Mesenchymal stem cell (in vitro differentiated cells and primary cell): ENCODE results near the gene ROBO1.

ENCODE experiments used
- DNase-seq: peaks from one replicate; pipeline ENCODE4 v3.0.0-alpha.2; 2013
- H2AFZ ChIP-seq: one replicate; pipeline ENCODE4 v1.6.1; 2013; ENCODE audit warnings: low read depth, mild to moderate bottlenecking, control low read depth, inconsistent platforms, low read length, moderate library complexity
- H2AK5ac ChIP-seq: 2 replicates; pipeline ENCODE4 v1.6.1; 2013; ENCODE audit warnings: low read length, moderate library complexity, mild to moderate bottlenecking, inconsistent platforms; ENCODE audit not compliant: severe bottlenecking
- H2BK120ac ChIP-seq: one replicate; pipeline ENCODE4 v1.6.1; 2013; ENCODE audit warnings: low read depth, mild to moderate bottlenecking, inconsistent platforms, low read length, moderate library complexity
- H2BK12ac ChIP-seq, 2 experiments: one replicate each; pipeline ENCODE4 v1.6.1; 2013; ENCODE audit warnings: inconsistent platforms in 2 of 2, low read length in 2 of 2, mild to moderate bottlenecking in 2 of 2, moderate library complexity in 2 of 2, control low read depth in 1 of 2
- H2BK15ac ChIP-seq: one replicate; pipeline ENCODE4 v1.6.1; 2013; ENCODE audit warnings: mild to moderate bottlenecking, low read depth, inconsistent platforms; ENCODE audit not compliant: poor library complexity, severe bottlenecking
- H2BK5ac ChIP-seq: 2 replicates; pipeline ENCODE4 v1.6.1; 2013; ENCODE audit warnings: low read depth, mild to moderate bottlenecking, low read length, control low read depth, inconsistent platforms; ENCODE audit not compliant: poor library complexity, severe bottlenecking
- H3K14ac ChIP-seq, 2 experiments: one replicate each; pipeline ENCODE4 v1.6.1; 2013; ENCODE audit warnings: inconsistent platforms in 2 of 2, low read length in 2 of 2, control low read depth in 1 of 2, mild to moderate bottlenecking in 1 of 2, moderate library complexity in 1 of 2
- H3K18ac ChIP-seq, 2 experiments: one replicate each; pipeline ENCODE4 v1.6.1; 2013; ENCODE audit warnings: inconsistent platforms in 2 of 2, low read length in 2 of 2, control low read depth in 1 of 2, low read depth in 1 of 2, mild to moderate bottlenecking in 1 of 2
- H3K23ac ChIP-seq, 2 experiments: one replicate each; pipeline ENCODE4 v1.6.1; 2013; ENCODE audit warnings: inconsistent platforms in 2 of 2, low read length in 2 of 2, mild to moderate bottlenecking in 2 of 2, moderate library complexity in 2 of 2, control low read depth in 1 of 2
- H3K27ac ChIP-seq: 2 replicates; pipeline ENCODE4 v1.5.1; 2013; ENCODE audit warnings: mild to moderate bottlenecking, moderate library complexity, low read length, control low read depth, inconsistent platforms; ENCODE audit not compliant: poor library complexity, severe bottlenecking
- H3K27me3 ChIP-seq, 2 experiments: 2 replicates each; pipeline versions ENCODE4 v1.6.1 to v1.7.0; 2013; ENCODE audit warnings: low read length in 2 of 2, mild to moderate bottlenecking in 2 of 2, moderate library complexity in 2 of 2, control low read depth in 1 of 2, inconsistent platforms in 1 of 2; ENCODE audit not compliant: control insufficient read depth in 1 of 2, insufficient read depth in 1 of 2
- H3K36me3 ChIP-seq, 2 experiments: 2 replicates each; pipeline versions ENCODE4 v1.6.1 to v1.7.0; 2013; ENCODE audit warnings: low read length in 2 of 2, control low read depth in 1 of 2, inconsistent platforms in 1 of 2, low read depth in 1 of 2, mild to moderate bottlenecking in 1 of 2; ENCODE audit not compliant: insufficient read depth in 2 of 2, control insufficient read depth in 1 of 2
- H3K4ac ChIP-seq, 2 experiments: one replicate each; pipeline ENCODE4 v1.6.1; 2013; ENCODE audit warnings: inconsistent platforms in 2 of 2, low read length in 2 of 2, mild to moderate bottlenecking in 2 of 2, moderate library complexity in 2 of 2, control low read depth in 1 of 2, low read depth in 1 of 2
- H3K4me1 ChIP-seq: 2 replicates; pipeline ENCODE4 v1.6.1; 2013; ENCODE audit warnings: low read depth, low read length, control low read depth; ENCODE audit not compliant: control insufficient read depth, insufficient read depth
- H3K4me2 ChIP-seq: 2 replicates; pipeline ENCODE4 v1.6.1; 2013; ENCODE audit warnings: low read length, mild to moderate bottlenecking, inconsistent platforms; ENCODE audit not compliant: poor library complexity, severe bottlenecking
- H3K4me3 ChIP-seq, 2 experiments: 2 replicates each; pipeline versions ENCODE4 v1.5.1 to v1.7.0; 2013; ENCODE audit warnings: low read length in 2 of 2, mild to moderate bottlenecking in 2 of 2, control low read depth in 1 of 2, low read depth in 1 of 2; ENCODE audit not compliant: insufficient read depth in 1 of 2
- H3K79me1 ChIP-seq: replicated peaks from 2 replicates; pipeline ENCODE4 v1.6.1; 2013; ENCODE audit warnings: mild to moderate bottlenecking, control low read depth, low read length, inconsistent platforms; ENCODE audit not compliant: poor library complexity, severe bottlenecking
- H3K9ac ChIP-seq: 2 replicates; pipeline ENCODE4 v1.7.0; 2013; ENCODE audit warnings: mild to moderate bottlenecking, low read length, moderate library complexity
- H3K9me3 ChIP-seq: 2 replicates; pipeline ENCODE4 v1.7.0; 2013; ENCODE audit warnings: mild to moderate bottlenecking, low read length; ENCODE audit not compliant: control insufficient read depth
- H4K8ac ChIP-seq: one replicate; pipeline ENCODE4 v1.6.1; 2013; ENCODE audit warnings: inconsistent platforms, mild to moderate bottlenecking, low read length, moderate library complexity
- H4K91ac ChIP-seq: one replicate; pipeline ENCODE4 v1.6.1; 2013; ENCODE audit warnings: mild to moderate bottlenecking, low read length, inconsistent platforms
- WGBS: methylation state at CpG from one replicate; pipeline ENCODE4 v1.1.7; 2013; ENCODE audit warnings: mixed read lengths; 5-methylcytosine and 5-hydroxymethylcytosine counted together

The ROBO1 gene

DNA sequence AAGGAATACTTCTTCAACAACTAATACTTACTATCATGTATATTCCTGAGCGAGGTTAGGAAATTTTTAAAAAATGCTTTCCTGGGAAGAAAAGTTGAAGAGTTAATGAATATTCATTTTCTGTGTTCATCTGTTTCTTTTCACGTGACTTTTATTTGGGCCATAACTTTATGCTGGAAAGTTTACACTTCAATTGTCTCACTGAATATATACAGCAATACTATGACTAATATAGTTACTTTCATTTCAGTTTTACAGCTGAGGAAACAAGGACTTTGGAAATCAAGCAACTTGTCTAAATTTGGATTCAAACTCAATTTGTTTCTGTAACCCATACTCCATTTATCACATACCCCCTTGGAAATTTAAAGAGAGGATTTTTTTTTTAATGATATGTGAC is 894.2 kb downstream of the ROBO1 start:
- H3K4me2 ChIP-seq = no peak overlapping the region
- H3K14ac ChIP-seq = no peak overlapping the region
- no peak overlapping the region for H2BK15ac ChIP-seq
- WGBS = 80% methylated on average over 1 of the region's 2 CpGs
- no peak overlapping the region for H4K91ac ChIP-seq
- H3K4me1 ChIP-seq = peaks cover 5% of the 10 kb centered on the region
- no peak overlapping the region for H3K27ac ChIP-seq
- no peaks in the 10 kb centered on the region for H3K9me3 ChIP-seq
- no peak overlapping the region for H2BK120ac ChIP-seq
- DNase-seq = peak; percentile 37
- no peak overlapping the region for H4K8ac ChIP-seq
- no peak overlapping the region for H2AK5ac ChIP-seq
- no peak overlapping the region for H3K23ac ChIP-seq
- H3K18ac ChIP-seq = no peak overlapping the region
- H3K27me3 ChIP-seq = no peaks in the 10 kb centered on the region
- no peaks in the 10 kb centered on the region for H3K36me3 ChIP-seq
- peaks cover 5% of the 10 kb centered on the region for H3K79me1 ChIP-seq
- no peak overlapping the region for H2BK5ac ChIP-seq
- no peak overlapping the region for H3K4ac ChIP-seq
- peak overlapping the region; percentile 15 for H3K9ac ChIP-seq
- H2BK12ac ChIP-seq = no peak overlapping the region
- H2AFZ ChIP-seq = no peak overlapping the region
- no peak overlapping the region for H3K4me3 ChIP-seq

DNA sequence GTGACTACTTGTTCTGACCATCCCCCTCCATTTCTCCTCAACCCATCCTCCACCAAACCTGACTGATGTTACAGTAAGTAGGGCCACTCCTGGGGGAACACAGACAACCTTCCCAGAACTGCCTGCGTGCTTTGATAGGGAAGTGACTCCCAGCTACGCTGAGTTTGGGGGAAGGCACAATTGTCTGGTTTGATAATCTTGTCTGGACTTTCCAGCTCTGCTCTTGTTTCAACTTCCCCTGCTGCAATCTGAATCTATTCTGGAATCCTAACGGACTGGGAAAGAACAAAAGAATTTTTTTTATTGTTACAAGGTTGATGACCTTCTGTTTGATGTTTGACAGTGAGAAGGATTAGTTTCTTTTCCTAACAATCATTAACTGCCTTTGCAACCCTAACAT is 895.6 kb downstream of the ROBO1 start:
- Histone ChIP-seq H2AK5ac (no peak overlapping the region), H2BK120ac (no peak overlapping the region), H3K9me3 (no peaks in the 10 kb centered on the region), H2AFZ (peak overlapping the region; percentile 77), H3K36me3 (no peaks in the 10 kb centered on the region), H3K18ac (peak overlapping the region in 1 of 2 experiments; percentile 52), H3K23ac (no peak overlapping the region), H3K4me2 (no peak overlapping the region), H2BK12ac (no peak overlapping the region), H2BK15ac (no peak overlapping the region), H3K14ac (no peak overlapping the region), H3K79me1 (peaks cover 5% of the 10 kb centered on the region), H3K4me1 (peaks cover 2% of the 10 kb centered on the region), H4K8ac (no peak overlapping the region), H3K27me3 (no peaks in the 10 kb centered on the region), H3K27ac (peak overlapping the region; percentile 2), H2BK5ac (no peak overlapping the region), H3K4me3 (no peak overlapping the region), H4K91ac (no peak overlapping the region), H3K4ac (peak overlapping the region in 1 of 2 experiments; percentile 67), H3K9ac (peak overlapping the region; percentile 30)
- 46% methylated on average over 2 of the region's 3 CpGs for WGBS
- DNase-seq = peak; percentile 43

DNA sequence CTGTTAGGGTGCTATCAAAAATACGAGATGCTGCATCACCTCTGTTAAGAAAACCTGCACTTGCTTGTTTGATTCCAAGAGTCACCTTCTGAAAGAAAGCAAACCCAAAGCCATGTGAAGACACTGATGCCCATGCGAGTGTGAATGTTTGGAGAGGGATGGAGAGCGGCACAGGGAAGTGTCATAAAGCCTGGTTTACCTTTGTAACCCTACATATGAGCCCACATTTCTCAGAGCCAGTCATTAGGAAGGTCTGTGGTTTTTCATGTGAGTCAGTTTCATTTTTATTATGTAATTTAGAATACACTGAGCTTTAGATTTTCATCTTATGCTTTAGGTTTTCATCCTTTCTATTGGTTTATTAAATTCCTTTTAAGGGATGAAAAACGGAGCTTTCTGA is 896.8 kb downstream of the ROBO1 start:
- Histone ChIP-seq H2BK15ac (no peak overlapping the region), H3K27me3 (no peaks in the 10 kb centered on the region), H3K14ac (no peak overlapping the region), H3K4me3 (no peak overlapping the region), H2BK120ac (no peak overlapping the region), H3K4me2 (no peak overlapping the region), H3K23ac (no peak overlapping the region), H3K9me3 (no peaks in the 10 kb centered on the region), H4K8ac (no peak overlapping the region), H3K27ac (no peak overlapping the region), H4K91ac (no peak overlapping the region), H3K9ac (no peak overlapping the region), H2AK5ac (no peak overlapping the region), H3K36me3 (no peaks in the 10 kb centered on the region), H2AFZ (no peak overlapping the region), H3K4ac (no peak overlapping the region), H3K18ac (no peak overlapping the region), H3K79me1 (peaks cover 5% of the 10 kb centered on the region), H2BK5ac (no peak overlapping the region), H3K4me1 (peaks cover 2% of the 10 kb centered on the region), H2BK12ac (no peak overlapping the region)
- DNase-seq = no peak
- WGBS = 85% methylated on average over 4 of the region's 4 CpGs

DNA sequence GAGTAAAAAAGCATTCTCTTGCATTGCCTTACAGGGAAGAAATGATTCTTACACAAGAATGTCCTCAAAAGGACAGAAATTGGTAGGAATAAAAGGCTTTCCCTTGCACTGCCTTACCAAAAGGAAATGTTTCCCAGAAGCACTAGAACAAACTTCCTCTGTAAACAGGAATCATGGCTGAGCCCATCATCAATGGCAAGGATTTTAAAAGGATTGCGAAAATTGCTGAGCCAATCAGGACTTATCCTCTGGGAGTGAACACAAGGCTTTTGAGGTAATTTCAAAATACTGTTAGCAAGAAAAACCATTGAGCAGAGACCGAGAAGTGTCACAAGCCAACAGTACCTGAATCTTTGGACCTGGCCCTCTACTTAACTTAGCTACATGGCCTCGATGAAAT is 897.3 kb downstream of the ROBO1 start:
- Histone ChIP-seq H3K4me1 (peaks cover 2% of the 10 kb centered on the region), H3K9me3 (no peaks in the 10 kb centered on the region), H3K18ac (no peak overlapping the region), H3K4ac (no peak overlapping the region), H2BK12ac (no peak overlapping the region), H3K4me3 (no peak overlapping the region), H3K79me1 (peaks cover 5% of the 10 kb centered on the region), H3K23ac (no peak overlapping the region), H3K4me2 (no peak overlapping the region), H2AFZ (no peak overlapping the region), H3K27ac (no peak overlapping the region), H3K9ac (no peak overlapping the region), H2AK5ac (no peak overlapping the region), H4K8ac (no peak overlapping the region), H2BK5ac (no peak overlapping the region), H2BK15ac (no peak overlapping the region), H2BK120ac (no peak overlapping the region), H3K27me3 (no peaks in the 10 kb centered on the region), H4K91ac (no peak overlapping the region), H3K36me3 (no peaks in the 10 kb centered on the region), H3K14ac (no peak overlapping the region)
- DNase-seq = no peak
- 98% methylated on average over 3 of the region's 3 CpGs for whole genome bisulfite sequencing
